HL-60 (cell line): ENCODE measurements around the gene COPZ2.
A peak's percentile ranks its signal among the peaks of the same experiment; 100 is the strongest.

Experiments
- CTCF ChIP-seq: IDR thresholded peaks from one replicate; pipeline ENCODE4 v1.5.1; 2011; ENCODE audit warnings: low read length, control low read depth, inconsistent platforms; ENCODE audit not compliant: insufficient read depth
- GABPA ChIP-seq: IDR thresholded peaks from 2 replicates; pipeline ENCODE4 v1.6.1; 2012; ENCODE audit warnings: low read depth
- POLR2AphosphoS5 ChIP-seq: IDR thresholded peaks from 2 replicates; pipeline ENCODE4 v1.6.1; 2012; ENCODE audit warnings: low read depth
- REST ChIP-seq: IDR thresholded peaks from 2 replicates; pipeline ENCODE4 v1.6.1; 2012; ENCODE audit warnings: low read depth; ENCODE audit not compliant: insufficient replicate concordance

GRCh38 chr17:48037036-48037837 is at the start of gene COPZ2:
- TF ChIP-seq CTCF (peak; percentile 60), REST (no peak), POLR2AphosphoS5 (no peak), GABPA (no peak)
